ENCODE measurements around the gene ADAM8. TPM values are rescaled to one million over a fixed set of nuclear protein-coding genes. Genes with fewer than 3 reads are reported as not detected.

Gene ADAM8
- total and polyA plus RNA-seq, 2 donors (not counting 1 experiment from before 2014, with no cell fraction given) = 116 to 196 TPM

- Mint-ChIP-seq H3K4me3 (peak overlapping the region; percentile 45), H3K9me3 (ENCODE audit: insufficient read depth) (no peaks in the 10 kb centered on the region), H3K27ac (no peak overlapping the region), H3K27me3 (peaks cover 33% of the 10 kb centered on the region), H3K4me1 (peaks cover 19% of the 10 kb centered on the region)
- CTCF ChIA-PET = interaction anchor here (1.2 kb wide), 1 partner anchor 14 kb away, joined by 3 read pairs; no protein-coding TSS in a partner anchor
- 65% methylated on average over 11 of the region's 11 CpGs for WGBS (ENCODE audit: insufficient coverage)
- Histone ChIP-seq H3K9me3 (ENCODE audit: control extremely low read depth in 1 of 3, control insufficient read depth in 2 of 3, insufficient read depth in 1 of 3, low read length in 2 of 3) (peaks cover 0 to 12% (median 0%) of the 10 kb centered on the region in 3 donors), H2AFZ (ENCODE audit: insufficient read depth, low read depth, low read length, poor library complexity, severe bottlenecking) (no peak overlapping the region), H3K4me3 (ENCODE audit: control extremely low read depth in 1 of 5, extremely low read depth in 1 of 5, insufficient read depth in 1 of 5, low read depth in 2 of 5, low read length in 4 of 5) (no peak overlapping the region), H3K9ac (ENCODE audit: low read length) (no peak overlapping the region), H3K4me1 (ENCODE audit: control insufficient read depth in 2 of 2, insufficient read depth in 2 of 2, low read length in 2 of 2) (peaks cover 34 to 37% of the 10 kb centered on the region in 2 donors), H3K36me3 (replicated peaks in 1 of 2; ENCODE audit: control extremely low read depth in 1 of 2, control insufficient read depth in 1 of 2, extremely low read depth in 1 of 2, insufficient read depth in 2 of 2, low read length in 1 of 2) (no peaks in the 10 kb centered on the region), H3K79me2 (ENCODE audit: control insufficient read depth, insufficient read depth, low read length) (no peaks in the 10 kb centered on the region), H3K27me3 (replicated peaks in 1 of 4; ENCODE audit: control extremely low read depth in 1 of 4, control insufficient read depth in 3 of 4, insufficient read depth in 4 of 4, low read length in 3 of 4) (peaks cover 0 to 57% (median 23%) of the 10 kb centered on the region in 4 experiments), H4K20me1 (ENCODE audit: control insufficient read depth, insufficient read depth, low read length, poor library complexity, severe bottlenecking) (peaks cover 4% of the 10 kb centered on the region), H3K27ac (ENCODE audit: low read length in 2 of 2) (no peak overlapping the region), H3K4me2 (replicated peaks; ENCODE audit: low read depth, low read length, poor library complexity, severe bottlenecking) (no peak overlapping the region)
- no peak for DNase-seq
- POLR2A ChIA-PET = no interaction called here
- TF ChIP-seq EZH2 (IDR thresholded peaks at IDR 0.05; ENCODE audit: borderline replicate concordance, insufficient read depth, low read depth, low read length, poor library complexity, severe bottlenecking) (no peak), CTCF (IDR thresholded peaks at IDR 0.05) (no peak)
- ATAC-seq (ENCODE audit: low read depth) = no peak
- intact Hi-C loops (cut with micrococcal nuclease) = no loop called here
These were observed 44.6 kb downstream of the ADAM8 start for GRCh38 chr10:133231946-133232574.

GRCh38 chr10:133231244-133231945 is 45.3 kb downstream of the ADAM8 start:
- H3K4me2 ChIP-seq (replicated peaks; ENCODE audit: low read depth, low read length, poor library complexity, severe bottlenecking) = peak overlapping the region; percentile 89
- intact Hi-C loops (cut with micrococcal nuclease) = no loop called here
- TF ChIP-seq EZH2 (IDR thresholded peaks at IDR 0.05; ENCODE audit: borderline replicate concordance, insufficient read depth, low read depth, low read length, poor library complexity, severe bottlenecking) = no peak
- no peak for TF ChIP-seq CTCF (IDR thresholded peaks at IDR 0.05)
- peaks cover 4% of the 10 kb centered on the region for H4K20me1 ChIP-seq (ENCODE audit: control insufficient read depth, insufficient read depth, low read length, poor library complexity, severe bottlenecking)
- H3K4me3 ChIP-seq (ENCODE audit: control extremely low read depth in 1 of 5, extremely low read depth in 1 of 5, insufficient read depth in 1 of 5, low read depth in 2 of 5, low read length in 4 of 5) = no peak overlapping the region
- Mint-ChIP-seq H3K27ac (peak overlapping the region; percentile 56), H3K9me3 (ENCODE audit: insufficient read depth) (no peaks in the 10 kb centered on the region), H3K4me3 (peak overlapping the region; percentile 75), H3K27me3 (peaks cover 37% of the 10 kb centered on the region), H3K4me1 (peaks cover 19% of the 10 kb centered on the region)
- no peak for ATAC-seq (ENCODE audit: low read depth)
- DNase-seq = no peak
- peaks cover 0 to 14% (median 0%) of the 10 kb centered on the region in 3 donors for H3K9me3 ChIP-seq (ENCODE audit: control extremely low read depth in 1 of 3, control insufficient read depth in 2 of 3, insufficient read depth in 1 of 3, low read length in 2 of 3)
- H3K9ac ChIP-seq (ENCODE audit: low read length) = no peak overlapping the region
- peaks cover 27 to 30% of the 10 kb centered on the region in 2 donors for H3K4me1 ChIP-seq (ENCODE audit: control insufficient read depth in 2 of 2, insufficient read depth in 2 of 2, low read length in 2 of 2)
- no peak overlapping the region for H2AFZ ChIP-seq (ENCODE audit: insufficient read depth, low read depth, low read length, poor library complexity, severe bottlenecking)
- 39% methylated on average over 42 of the region's 44 CpGs for WGBS (ENCODE audit: insufficient coverage)
- ChIA-PET CTCF (no interaction called here), POLR2A (no interaction called here)
- no peaks in the 10 kb centered on the region for H3K36me3 ChIP-seq (replicated peaks in 1 of 2; ENCODE audit: control extremely low read depth in 1 of 2, control insufficient read depth in 1 of 2, extremely low read depth in 1 of 2, insufficient read depth in 2 of 2, low read length in 1 of 2)
- H3K27ac ChIP-seq (ENCODE audit: low read length in 2 of 2) = no peak overlapping the region
- H3K79me2 ChIP-seq (ENCODE audit: control insufficient read depth, insufficient read depth, low read length) = no peaks in the 10 kb centered on the region
- peaks cover 0 to 57% (median 23%) of the 10 kb centered on the region in 4 experiments for H3K27me3 ChIP-seq (replicated peaks in 1 of 4; ENCODE audit: control extremely low read depth in 1 of 4, control insufficient read depth in 3 of 4, insufficient read depth in 4 of 4, low read length in 3 of 4)
